GM12878 (cell line): ENCODE results near the gene PJA1. TPM values are rescaled to one million over a fixed set of nuclear protein-coding genes. Genes with fewer than 3 reads are reported as not detected.

ENCODE experiments used
- ATAC-seq: fragments of 200-7000 bp; cut with Tn5 transposase; 3 replicates; pipeline ENCODE4 v1.9.1; 2020; ENCODE audit warnings: mild to moderate bottlenecking, moderate library complexity
- BruUV-seq: library from RNA; stranded (reverse); fragments of 400-500 nt; replicated peaks from 2 replicates; lab custom pipeline; 2021; lab: Mats Ljungman, UMichigan
- CTCF ChIA-PET: fragments of 300-600 bp; sonication (Branson Sonifier 250); formaldehyde crosslinking; extraction: SDS; loops from one replicate; lab custom pipeline; 2021; ENCODE audit warnings: inconsistent platforms; lab: Yijun Ruan, JAX
- POLR2A ChIA-PET: fragments of 350-600 bp; formaldehyde crosslinking; extraction: SDS; loops from one replicate; lab custom pipeline; 2021; ENCODE audit warnings: inconsistent platforms; lab: Charles Lee
- RAD21 ChIA-PET: fragments of 300-600 bp; sonication (Branson Sonifier 250); formaldehyde crosslinking; loops from one replicate; lab custom pipeline; 2023; ENCODE audit warnings: antibody characterized with exemption; ENCODE audit not compliant: unreplicated experiment; lab: Charles Lee
- SMC1A ChIA-PET: fragments of 300-600 bp; sonication (Branson Sonifier 250); formaldehyde crosslinking; loops from one replicate; lab custom pipeline; 2023; ENCODE audit not compliant: unreplicated experiment, uncharacterized antibody; lab: Charles Lee
- DNase-seq: peaks from one replicate; pipeline ENCODE4 v3.0.0-alpha.2; 2011; ENCODE audit warnings: low read depth, low spot score
- FAIRE-seq: peaks from 3 replicates; lab custom pipeline; 2011; peaks lifted over from hg19 to GRCh38; lab: Jason Lieb, UNC
- H2AFZ ChIP-seq: 2 replicates; pipeline ENCODE4 v1.6.0; 2011; ENCODE audit warnings: low read depth, low read length, control low read depth; ENCODE audit not compliant: control insufficient read depth
- H3K27ac ChIP-seq: 2 replicates; pipeline ENCODE4 v1.5.1; 2011; ENCODE audit warnings: control low read depth; ENCODE audit not compliant: control insufficient read depth, insufficient read depth
- H3K27me3 ChIP-seq, 2 experiments: replicated peaks in 1 of 2; 2 replicates each; pipeline versions ENCODE4 v1.6.0 to v1.6.1; 2011; ENCODE audit warnings: low read length in 1 of 2; ENCODE audit not compliant: control insufficient read depth in 2 of 2, insufficient read depth in 2 of 2
- H3K36me3 ChIP-seq, 2 experiments: 2 replicates each; pipeline ENCODE4 v1.5.1; 2011; ENCODE audit warnings: low read length in 1 of 2; ENCODE audit not compliant: control insufficient read depth in 2 of 2, insufficient read depth in 2 of 2
- H3K4me1 ChIP-seq: 2 replicates; pipeline ENCODE4 v1.6.1; 2011; ENCODE audit warnings: mild to moderate bottlenecking, low read length, moderate library complexity, mixed read lengths; ENCODE audit not compliant: control insufficient read depth, insufficient read depth
- H3K4me2 ChIP-seq: 2 replicates; pipeline ENCODE4 v1.6.0; 2011; ENCODE audit warnings: control low read depth; ENCODE audit not compliant: control insufficient read depth, insufficient read depth
- H3K4me3 ChIP-seq: fragments of 200-600 bp; sonication (generic); 2 replicates; pipeline ENCODE4 v1.5.1; 2016
- H3K79me2 ChIP-seq: 2 replicates; pipeline ENCODE4 v1.6.0; 2011; ENCODE audit warnings: low read length; ENCODE audit not compliant: control insufficient read depth, insufficient read depth
- H3K9ac ChIP-seq: 2 replicates; pipeline ENCODE4 v1.8.0; 2011; ENCODE audit warnings: low read length, control low read depth, mixed read lengths; ENCODE audit not compliant: control insufficient read depth, insufficient read depth
- H3K9me3 ChIP-seq: replicated peaks from 3 replicates; pipeline ENCODE4 v1.5.1; 2011; ENCODE audit warnings: mild to moderate bottlenecking, low read length; ENCODE audit not compliant: control insufficient read depth, insufficient read depth
- H4K20me1 ChIP-seq: 2 replicates; pipeline ENCODE4 v1.6.0; 2011; ENCODE audit not compliant: control insufficient read depth, insufficient read depth
- ETV6 ChIP-seq, 2 experiments: fragments of 450-650 bp in 1 of 2; IDR thresholded peaks in 1 of 2; conservative IDR thresholded peaks in 1 of 2; 2 replicates each; pipeline ENCODE4 v1.6.1; 2014; ENCODE audit warnings: antibody characterized with exemption in 1 of 2, borderline replicate concordance in 1 of 2, low read depth in 1 of 2, mild to moderate bottlenecking in 1 of 2, moderate library complexity in 1 of 2
- KDM1A ChIP-seq: fragments of 200-600 bp; sonication (generic); IDR thresholded peaks from 2 replicates; pipeline ENCODE4 v1.6.1; 2016; ENCODE audit warnings: borderline replicate concordance
- MTA3 ChIP-seq: IDR thresholded peaks from 2 replicates; pipeline ENCODE4 v1.6.1; 2012; ENCODE audit warnings: low read length, inconsistent platforms, borderline replicate concordance
- NKRF ChIP-seq: fragments of 450-650 bp; conservative IDR thresholded peaks from 2 replicates; pipeline ENCODE4 v1.6.1; 2017; ENCODE audit warnings: mild to moderate bottlenecking, moderate library complexity
- ZNF207 ChIP-seq: fragments of 450-650 bp; IDR thresholded peaks from 2 replicates; pipeline ENCODE4 v1.6.1; 2014; ENCODE audit warnings: antibody characterized with exemption, mild to moderate bottlenecking, borderline replicate concordance
- WGBS: methylation state at CpG from one replicate; pipeline ENCODE4 v1.1.6; 2016; ENCODE audit warnings: low lambda C conversion rate; ENCODE audit not compliant: insufficient replicate concordance, insufficient coverage; ENCODE audit errors: missing lambda C conversion rate; 5-methylcytosine and 5-hydroxymethylcytosine counted together
- in situ Hi-C: fragments of 300-500 bp; cut with MboI; formaldehyde crosslinking; loops from 9 replicates; pipeline ENCODE4 v1.14.3; 2018; ENCODE audit warnings: mixed read lengths
- intact Hi-C: fragments of 100-400 bp; cut with micrococcal nuclease; formaldehyde crosslinking; loops from one replicate; pipeline ENCODE4 v1.14.2; 2022; ENCODE audit not compliant: unreplicated experiment
- polyA plus RNA-seq, 11 experiments: library from polyadenylated mRNA; depleted of rRNA in 4 of 11; unstranded in 6 of 11; stranded (reverse) in 5 of 11; fragments of >200 nt; fragmentation: Nextera tagmentation in 4 of 11; fragmentation: Illumina TruSeq in 1 of 11; extraction: Ambion mirVana in 4 of 11; extraction: Trizol in 1 of 11; gene quantifications; 1 replicate in 1 of 11; 2 replicates in 10 of 11; pipeline versions ENCODE4 v1.2.1 to v1.2.3, GENCODE V29; 2011 to 2016; ENCODE audit warnings: inconsistent platforms in 2 of 11, missing spikeins in 2 of 11, low read depth in 1 of 11
- total RNA-seq, 4 experiments: library from RNA; depleted of rRNA in 3 of 4; stranded (reverse); fragments of >200 nt in 3 of 4; fragmentation: Illumina TruSeq in 1 of 4; extraction: Trizol in 1 of 4; gene quantifications; 2 replicates each; pipeline versions ENCODE4 v1.2.1 to v1.2.3, GENCODE V29; 2013 to 2021
- TF ChIP-seq, protein P1 (sequence below): fragments of 450-650 bp; formaldehyde crosslinking; IDR thresholded peaks from 2 replicates; pipeline ENCODE4 v1.4.0; 2022; ENCODE audit warnings: mild to moderate bottlenecking, moderate library complexity
- TF ChIP-seq, protein P2 (sequence below): fragments of 150-350 bp; IDR thresholded peaks from 2 replicates; pipeline ENCODE4 v1.6.1; 2016; ENCODE audit warnings: low read depth, low read length
- TF ChIP-seq, protein P3 (sequence below): IDR thresholded peaks from 2 replicates; pipeline ENCODE4 v1.6.1; 2011; ENCODE audit warnings: low read depth, low read length, improper control_type of control experiment, borderline replicate concordance

PJA1 gene
- total and polyA plus RNA-seq, 10 of the 15 experiments (the other 5 are each of a cell fraction or from before 2014, with no cell fraction given) = 5.2 to 19.5 (median 10.8) TPM

GRCh38 chrX:69155786-69156520 is 9.3 kb downstream of the PJA1 start:
- ATAC-seq (no peak), DNase-seq (no peak), FAIRE-seq (no peak)
- intact Hi-C loops = loop anchor here (10.0 kb wide), 3 partner anchors 129 to 331 kb away; partner anchors contain the start of gene EFNB1
- POLR2A ChIA-PET = interaction anchor here (0.6 kb wide), 1 partner anchor 69 kb away, joined by 3 read pairs; no protein-coding TSS in a partner anchor
- H3K4me3 ChIP-seq = no peak overlapping the region
- no peak overlapping the region for H2AFZ ChIP-seq
- WGBS = 42% methylated on average over 5 of the region's 5 CpGs
- no peaks in the 10 kb centered on the region for H4K20me1 ChIP-seq
- no peaks in the 10 kb centered on the region for H3K27me3 ChIP-seq
- TF ChIP-seq NKRF (no peak), ETV6 (conservative IDR thresholded peaks at IDR 0.05 in 1 of 2, IDR thresholded peaks at IDR 0.05 in 1 of 2; ENCODE audit: borderline replicate concordance in 1 of 2, low read depth in 1 of 2) (no peak), MTA3 (no peak), ZNF207 (no peak), KDM1A (no peak)
- TF ChIP-seq, protein P1, sequence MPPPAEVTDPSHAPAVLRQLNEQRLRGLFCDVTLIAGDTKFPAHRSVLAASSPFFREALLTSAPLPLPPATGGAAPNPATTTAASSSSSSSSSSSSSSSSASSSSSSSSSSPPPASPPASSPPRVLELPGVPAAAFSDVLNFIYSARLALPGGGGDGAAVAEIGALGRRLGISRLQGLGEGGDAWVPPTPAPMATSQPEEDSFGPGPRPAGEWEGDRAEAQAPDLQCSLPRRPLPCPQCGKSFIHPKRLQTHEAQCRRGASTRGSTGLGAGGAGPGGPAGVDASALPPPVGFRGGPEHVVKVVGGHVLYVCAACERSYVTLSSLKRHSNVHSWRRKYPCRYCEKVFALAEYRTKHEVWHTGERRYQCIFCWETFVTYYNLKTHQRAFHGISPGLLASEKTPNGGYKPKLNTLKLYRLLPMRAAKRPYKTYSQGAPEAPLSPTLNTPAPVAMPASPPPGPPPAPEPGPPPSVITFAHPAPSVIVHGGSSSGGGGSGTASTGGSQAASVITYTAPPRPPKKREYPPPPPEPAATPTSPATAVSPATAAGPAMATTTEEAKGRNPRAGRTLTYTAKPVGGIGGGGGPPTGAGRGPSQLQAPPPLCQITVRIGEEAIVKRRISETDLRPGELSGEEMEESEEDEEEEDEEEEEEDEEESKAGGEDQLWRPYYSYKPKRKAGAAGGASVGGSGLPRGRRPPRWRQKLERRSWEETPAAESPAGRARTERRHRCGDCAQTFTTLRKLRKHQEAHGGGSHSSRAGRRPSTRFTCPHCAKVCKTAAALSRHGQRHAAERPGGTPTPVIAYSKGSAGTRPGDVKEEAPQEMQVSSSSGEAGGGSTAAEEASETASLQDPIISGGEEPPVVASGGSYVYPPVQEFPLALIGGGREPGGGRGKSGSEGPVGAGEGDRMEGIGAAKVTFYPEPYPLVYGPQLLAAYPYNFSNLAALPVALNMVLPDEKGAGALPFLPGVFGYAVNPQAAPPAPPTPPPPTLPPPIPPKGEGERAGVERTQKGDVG (CRISPR knock-in tag) = no peak
- TF ChIP-seq, protein P2, sequence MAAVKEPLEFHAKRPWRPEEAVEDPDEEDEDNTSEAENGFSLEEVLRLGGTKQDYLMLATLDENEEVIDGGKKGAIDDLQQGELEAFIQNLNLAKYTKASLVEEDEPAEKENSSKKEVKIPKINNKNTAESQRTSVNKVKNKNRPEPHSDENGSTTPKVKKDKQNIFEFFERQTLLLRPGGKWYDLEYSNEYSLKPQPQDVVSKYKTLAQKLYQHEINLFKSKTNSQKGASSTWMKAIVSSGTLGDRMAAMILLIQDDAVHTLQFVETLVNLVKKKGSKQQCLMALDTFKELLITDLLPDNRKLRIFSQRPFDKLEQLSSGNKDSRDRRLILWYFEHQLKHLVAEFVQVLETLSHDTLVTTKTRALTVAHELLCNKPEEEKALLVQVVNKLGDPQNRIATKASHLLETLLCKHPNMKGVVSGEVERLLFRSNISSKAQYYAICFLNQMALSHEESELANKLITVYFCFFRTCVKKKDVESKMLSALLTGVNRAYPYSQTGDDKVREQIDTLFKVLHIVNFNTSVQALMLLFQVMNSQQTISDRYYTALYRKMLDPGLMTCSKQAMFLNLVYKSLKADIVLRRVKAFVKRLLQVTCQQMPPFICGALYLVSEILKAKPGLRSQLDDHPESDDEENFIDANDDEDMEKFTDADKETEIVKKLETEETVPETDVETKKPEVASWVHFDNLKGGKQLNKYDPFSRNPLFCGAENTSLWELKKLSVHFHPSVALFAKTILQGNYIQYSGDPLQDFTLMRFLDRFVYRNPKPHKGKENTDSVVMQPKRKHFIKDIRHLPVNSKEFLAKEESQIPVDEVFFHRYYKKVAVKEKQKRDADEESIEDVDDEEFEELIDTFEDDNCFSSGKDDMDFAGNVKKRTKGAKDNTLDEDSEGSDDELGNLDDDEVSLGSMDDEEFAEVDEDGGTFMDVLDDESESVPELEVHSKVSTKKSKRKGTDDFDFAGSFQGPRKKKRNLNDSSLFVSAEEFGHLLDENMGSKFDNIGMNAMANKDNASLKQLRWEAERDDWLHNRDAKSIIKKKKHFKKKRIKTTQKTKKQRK = no peak
- TF ChIP-seq, protein P3, sequence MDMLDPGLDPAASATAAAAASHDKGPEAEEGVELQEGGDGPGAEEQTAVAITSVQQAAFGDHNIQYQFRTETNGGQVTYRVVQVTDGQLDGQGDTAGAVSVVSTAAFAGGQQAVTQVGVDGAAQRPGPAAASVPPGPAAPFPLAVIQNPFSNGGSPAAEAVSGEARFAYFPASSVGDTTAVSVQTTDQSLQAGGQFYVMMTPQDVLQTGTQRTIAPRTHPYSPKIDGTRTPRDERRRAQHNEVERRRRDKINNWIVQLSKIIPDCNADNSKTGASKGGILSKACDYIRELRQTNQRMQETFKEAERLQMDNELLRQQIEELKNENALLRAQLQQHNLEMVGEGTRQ = no peak
- CTCF ChIA-PET = no interaction called here
- H3K9me3 ChIP-seq = no peaks in the 10 kb centered on the region
- H3K4me1 ChIP-seq = no peaks in the 10 kb centered on the region
- no peaks in the 10 kb centered on the region for H3K36me3 ChIP-seq
- BruUV-seq = no TSS peak
- no peak overlapping the region for H3K9ac ChIP-seq
- H3K27ac ChIP-seq = no peak overlapping the region
- SMC1A ChIA-PET = interaction anchor here (0.9 kb wide), 1 partner anchor 14 kb away, joined by 3 read pairs; no protein-coding TSS in a partner anchor
- in situ Hi-C loops = no loop called here
- H3K4me2 ChIP-seq = no peak overlapping the region
- H3K79me2 ChIP-seq = no peaks in the 10 kb centered on the region
- RAD21 ChIA-PET = no interaction called here
